Measurements from ENCODE around the gene IFNGR2. TPM values are rescaled to one million over a fixed set of nuclear protein-coding genes. Genes with fewer than 3 reads are reported as not detected.

Gene IFNGR2
- total and polyA plus RNA-seq, 2 donors (not counting 1 experiment from before 2014, with no cell fraction given) = 96.0 to 108 TPM

DNA sequence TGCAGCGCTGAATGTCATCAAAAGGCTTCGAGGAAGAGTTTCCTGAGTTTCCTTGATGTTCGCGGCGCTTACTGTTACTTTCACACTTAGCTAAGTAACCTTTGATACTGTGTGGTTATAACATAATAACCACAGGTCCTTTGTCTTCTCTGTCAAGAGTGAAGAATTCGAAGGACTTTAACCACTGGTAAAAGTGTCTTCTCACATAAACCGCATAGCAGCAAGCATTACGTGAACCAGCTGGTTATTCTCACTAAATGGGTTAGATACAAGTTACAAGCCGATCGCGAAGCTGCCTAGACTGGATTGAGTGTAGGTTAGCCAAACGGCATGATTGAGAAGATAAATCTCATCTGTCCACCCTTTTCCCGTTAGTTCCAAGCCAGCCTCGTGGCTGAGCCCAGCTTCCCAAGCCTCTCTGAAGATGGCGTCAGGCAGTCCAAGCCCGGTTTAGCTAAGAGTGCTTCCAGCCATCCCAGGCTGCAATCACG is 18.3 kb upstream of the IFNGR2 start:
- Mint-ChIP-seq H3K27me3 (no peaks in the 10 kb centered on the region), H3K4me3 (no peak overlapping the region), H3K9me3 (ENCODE audit: insufficient read depth) (no peaks in the 10 kb centered on the region), H3K27ac (peak overlapping the region; percentile 94), H3K4me1 (peaks cover 74% of the 10 kb centered on the region)
- Histone ChIP-seq H3K79me2 (ENCODE audit: control insufficient read depth, insufficient read depth, low read length) (peaks cover 2% of the 10 kb centered on the region), H3K4me1 (ENCODE audit: control insufficient read depth in 2 of 2, insufficient read depth in 2 of 2, low read length in 2 of 2) (peaks cover 56 to 80% of the 10 kb centered on the region in 2 donors), H3K27ac (ENCODE audit: low read length in 2 of 2) (peak overlapping the region; percentile 96), H2AFZ (ENCODE audit: insufficient read depth, low read depth, low read length, poor library complexity, severe bottlenecking) (peak overlapping the region; percentile 11), H3K4me3 (ENCODE audit: control extremely low read depth in 1 of 5, extremely low read depth in 1 of 5, insufficient read depth in 1 of 5, low read depth in 2 of 5, low read length in 4 of 5) (peak overlapping the region in 1 of 5 experiments; percentile 32), H3K36me3 (replicated peaks in 1 of 2; ENCODE audit: control extremely low read depth in 1 of 2, control insufficient read depth in 1 of 2, extremely low read depth in 1 of 2, insufficient read depth in 2 of 2, low read length in 1 of 2) (no peaks in the 10 kb centered on the region), H4K20me1 (ENCODE audit: control insufficient read depth, insufficient read depth, low read length, poor library complexity, severe bottlenecking) (no peaks in the 10 kb centered on the region), H3K27me3 (replicated peaks in 1 of 4; ENCODE audit: control extremely low read depth in 1 of 4, control insufficient read depth in 3 of 4, insufficient read depth in 4 of 4, low read length in 3 of 4) (no peaks in the 10 kb centered on the region), H3K9me3 (ENCODE audit: control extremely low read depth in 1 of 3, control insufficient read depth in 2 of 3, insufficient read depth in 1 of 3, low read length in 2 of 3) (peaks cover 0 to 3% (median 0%) of the 10 kb centered on the region in 3 donors), H3K4me2 (replicated peaks; ENCODE audit: low read depth, low read length, poor library complexity, severe bottlenecking) (peak overlapping the region; percentile 83), H3K9ac (ENCODE audit: low read length) (no peak overlapping the region)
- POLR2A ChIA-PET = interaction anchor here (1.1 to 3.0 kb wide), 5 partner anchors 11 to 24 kb away, joined by 3 to 27 read pairs (median 8); no protein-coding TSS in a partner anchor
- intact Hi-C loops (cut with micrococcal nuclease) = no loop called here
- 91% methylated on average over 8 of the region's 17 CpGs for WGBS (ENCODE audit: insufficient coverage)
- CTCF ChIA-PET = interaction anchor here (0.7 to 7.2 kb wide), 13 partner anchors 12 to 187 kb away, joined by 3 to 59 read pairs (median 4); no protein-coding TSS in a partner anchor
- ATAC-seq (ENCODE audit: low read depth) (no peak), DNase-seq (no peak)
- TF ChIP-seq, protein P1, sequence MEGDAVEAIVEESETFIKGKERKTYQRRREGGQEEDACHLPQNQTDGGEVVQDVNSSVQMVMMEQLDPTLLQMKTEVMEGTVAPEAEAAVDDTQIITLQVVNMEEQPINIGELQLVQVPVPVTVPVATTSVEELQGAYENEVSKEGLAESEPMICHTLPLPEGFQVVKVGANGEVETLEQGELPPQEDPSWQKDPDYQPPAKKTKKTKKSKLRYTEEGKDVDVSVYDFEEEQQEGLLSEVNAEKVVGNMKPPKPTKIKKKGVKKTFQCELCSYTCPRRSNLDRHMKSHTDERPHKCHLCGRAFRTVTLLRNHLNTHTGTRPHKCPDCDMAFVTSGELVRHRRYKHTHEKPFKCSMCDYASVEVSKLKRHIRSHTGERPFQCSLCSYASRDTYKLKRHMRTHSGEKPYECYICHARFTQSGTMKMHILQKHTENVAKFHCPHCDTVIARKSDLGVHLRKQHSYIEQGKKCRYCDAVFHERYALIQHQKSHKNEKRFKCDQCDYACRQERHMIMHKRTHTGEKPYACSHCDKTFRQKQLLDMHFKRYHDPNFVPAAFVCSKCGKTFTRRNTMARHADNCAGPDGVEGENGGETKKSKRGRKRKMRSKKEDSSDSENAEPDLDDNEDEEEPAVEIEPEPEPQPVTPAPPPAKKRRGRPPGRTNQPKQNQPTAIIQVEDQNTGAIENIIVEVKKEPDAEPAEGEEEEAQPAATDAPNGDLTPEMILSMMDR (IDR thresholded peaks at IDR 0.05) = no peak
- TF ChIP-seq EZH2 (IDR thresholded peaks at IDR 0.05; ENCODE audit: borderline replicate concordance, insufficient read depth, low read depth, low read length, poor library complexity, severe bottlenecking) = no peak

DNA sequence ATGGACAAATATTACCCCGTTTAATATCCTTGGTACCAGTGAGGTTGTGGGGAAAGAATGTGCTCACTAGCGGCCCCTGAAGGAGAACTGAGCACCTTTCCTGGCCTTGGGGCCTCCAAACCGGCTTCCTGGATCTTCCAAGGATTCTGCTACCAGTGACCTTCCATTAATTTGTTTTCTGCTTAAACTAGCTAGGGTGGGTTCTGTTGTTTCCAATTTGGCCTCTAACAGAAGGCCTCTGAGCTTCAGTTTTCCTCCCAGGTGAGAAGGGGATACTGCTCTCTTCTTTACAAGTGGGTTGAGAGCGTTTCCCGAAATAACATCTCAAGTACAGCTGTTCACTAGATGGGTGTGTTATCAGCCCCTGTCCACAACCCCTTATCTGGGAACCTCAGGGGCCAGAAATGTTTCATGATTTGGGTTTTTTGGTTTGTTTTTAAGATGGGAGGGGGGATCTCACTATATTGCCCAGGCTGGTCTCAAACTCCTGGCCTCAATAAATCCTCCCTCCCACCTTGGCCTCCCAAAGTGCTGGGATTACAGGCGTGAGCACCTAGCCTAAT is 16.9 kb upstream of the IFNGR2 start:
- H3K4me1 ChIP-seq (ENCODE audit: control insufficient read depth in 2 of 2, insufficient read depth in 2 of 2, low read length in 2 of 2) = peaks cover 42 to 66% of the 10 kb centered on the region in 2 donors
- no peak overlapping the region for H3K9ac ChIP-seq (ENCODE audit: low read length)
- no peaks in the 10 kb centered on the region for H3K27me3 ChIP-seq (replicated peaks in 1 of 4; ENCODE audit: control extremely low read depth in 1 of 4, control insufficient read depth in 3 of 4, insufficient read depth in 4 of 4, low read length in 3 of 4)
- no peak overlapping the region for H3K4me3 Mint-ChIP-seq
- no peak overlapping the region for H3K4me2 ChIP-seq (replicated peaks; ENCODE audit: low read depth, low read length, poor library complexity, severe bottlenecking)
- no peaks in the 10 kb centered on the region for H3K36me3 ChIP-seq (replicated peaks in 1 of 2; ENCODE audit: control extremely low read depth in 1 of 2, control insufficient read depth in 1 of 2, extremely low read depth in 1 of 2, insufficient read depth in 2 of 2, low read length in 1 of 2)
- WGBS (ENCODE audit: insufficient coverage) = no CpG with 5 or more reads among the region's 6 CpGs
- H3K9me3 ChIP-seq (ENCODE audit: control extremely low read depth in 1 of 3, control insufficient read depth in 2 of 3, insufficient read depth in 1 of 3, low read length in 2 of 3) = peaks cover 0 to 3% (median 0%) of the 10 kb centered on the region in 3 donors
- POLR2A ChIA-PET = interaction anchor here (1.6 to 3.0 kb wide), 3 partner anchors 11 to 25 kb away, joined by 3 to 8 read pairs (median 4); no protein-coding TSS in a partner anchor
- H3K4me1 Mint-ChIP-seq = peaks cover 63% of the 10 kb centered on the region
- CTCF ChIA-PET = interaction anchor here (1.4 to 7.2 kb wide), 6 partner anchors 10 to 189 kb away, joined by 3 to 59 read pairs (median 10); no protein-coding TSS in a partner anchor
- H3K27ac ChIP-seq (ENCODE audit: low read length in 2 of 2) = peak overlapping the region in 1 of 2 donors; percentile 39
- no peak for ATAC-seq (ENCODE audit: low read depth)
- H3K79me2 ChIP-seq (ENCODE audit: control insufficient read depth, insufficient read depth, low read length) = peaks cover 4% of the 10 kb centered on the region
- H3K4me3 ChIP-seq (ENCODE audit: control extremely low read depth in 1 of 5, extremely low read depth in 1 of 5, insufficient read depth in 1 of 5, low read depth in 2 of 5, low read length in 4 of 5) = no peak overlapping the region
- H3K9me3 Mint-ChIP-seq (ENCODE audit: insufficient read depth) = no peaks in the 10 kb centered on the region
- no peak overlapping the region for H2AFZ ChIP-seq (ENCODE audit: insufficient read depth, low read depth, low read length, poor library complexity, severe bottlenecking)
- no peaks in the 10 kb centered on the region for H3K27me3 Mint-ChIP-seq
- no peak for DNase-seq
- no peaks in the 10 kb centered on the region for H4K20me1 ChIP-seq (ENCODE audit: control insufficient read depth, insufficient read depth, low read length, poor library complexity, severe bottlenecking)
- TF ChIP-seq, protein P1 (IDR thresholded peaks at IDR 0.05) = no peak
- no peak for TF ChIP-seq EZH2 (IDR thresholded peaks at IDR 0.05; ENCODE audit: borderline replicate concordance, insufficient read depth, low read depth, low read length, poor library complexity, severe bottlenecking)
- intact Hi-C loops (cut with micrococcal nuclease) = no loop called here
- peak overlapping the region; percentile 53 for H3K27ac Mint-ChIP-seq

All from B cell (primary cell).